ENCODE results near the gene PTPN7.
A peak's percentile ranks its signal among the peaks of the same experiment; 100 is the strongest.

DNA sequence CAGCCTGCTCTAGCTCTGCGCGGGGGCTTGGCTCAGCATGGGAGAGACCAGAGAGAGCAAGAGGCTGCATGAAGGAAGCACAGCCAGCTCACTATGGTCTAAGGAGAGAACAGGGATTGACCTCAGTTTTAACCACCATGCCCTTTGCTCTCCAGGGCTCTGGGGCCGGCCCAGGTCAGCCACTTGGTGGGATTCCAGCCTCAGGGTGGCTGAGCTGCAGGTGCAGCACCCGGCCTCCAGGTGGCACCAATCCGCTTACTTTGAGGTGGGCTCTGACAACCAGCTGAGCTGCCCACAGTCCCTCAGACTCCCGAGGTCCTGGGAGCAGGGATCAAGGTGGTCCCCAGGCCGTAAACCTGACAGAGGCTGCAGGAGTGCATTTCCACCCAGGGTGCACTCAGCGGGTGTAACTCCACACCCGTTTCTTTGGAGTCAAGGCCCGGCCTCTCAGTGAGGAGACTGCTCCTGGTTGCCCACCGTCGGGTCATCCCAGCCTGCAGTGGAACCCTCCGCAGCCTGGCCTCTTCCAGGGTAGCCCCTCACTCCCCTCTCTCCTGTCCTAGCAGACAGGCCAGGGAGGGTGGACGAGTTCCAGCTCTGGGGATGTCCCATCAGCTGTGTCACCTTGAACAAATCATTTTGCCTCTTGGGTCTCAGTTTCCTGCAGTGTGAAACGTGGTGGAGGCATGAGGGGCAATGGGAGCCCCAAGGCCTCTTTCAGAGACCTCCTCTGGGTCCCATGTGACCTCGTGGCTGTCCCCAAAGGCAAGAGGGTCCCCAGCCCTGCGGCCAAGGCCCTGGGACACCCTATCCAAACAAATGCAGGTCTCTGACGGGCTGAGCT is 32.6 kb upstream of the PTPN7 start:
- TF ChIP-seq EZH2phosphoT487 (IDR thresholded peaks at IDR 0.05), result no peak
- TF ChIP-seq, protein P1, sequence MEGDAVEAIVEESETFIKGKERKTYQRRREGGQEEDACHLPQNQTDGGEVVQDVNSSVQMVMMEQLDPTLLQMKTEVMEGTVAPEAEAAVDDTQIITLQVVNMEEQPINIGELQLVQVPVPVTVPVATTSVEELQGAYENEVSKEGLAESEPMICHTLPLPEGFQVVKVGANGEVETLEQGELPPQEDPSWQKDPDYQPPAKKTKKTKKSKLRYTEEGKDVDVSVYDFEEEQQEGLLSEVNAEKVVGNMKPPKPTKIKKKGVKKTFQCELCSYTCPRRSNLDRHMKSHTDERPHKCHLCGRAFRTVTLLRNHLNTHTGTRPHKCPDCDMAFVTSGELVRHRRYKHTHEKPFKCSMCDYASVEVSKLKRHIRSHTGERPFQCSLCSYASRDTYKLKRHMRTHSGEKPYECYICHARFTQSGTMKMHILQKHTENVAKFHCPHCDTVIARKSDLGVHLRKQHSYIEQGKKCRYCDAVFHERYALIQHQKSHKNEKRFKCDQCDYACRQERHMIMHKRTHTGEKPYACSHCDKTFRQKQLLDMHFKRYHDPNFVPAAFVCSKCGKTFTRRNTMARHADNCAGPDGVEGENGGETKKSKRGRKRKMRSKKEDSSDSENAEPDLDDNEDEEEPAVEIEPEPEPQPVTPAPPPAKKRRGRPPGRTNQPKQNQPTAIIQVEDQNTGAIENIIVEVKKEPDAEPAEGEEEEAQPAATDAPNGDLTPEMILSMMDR (IDR thresholded peaks at IDR 0.05), result peak; percentile 83
- no peak for TF ChIP-seq EZH2 (IDR thresholded peaks at IDR 0.05)

Data from neural progenitor cell (in vitro differentiated cells).